Natural killer cell (primary cell): Measurements from ENCODE around the gene CEP72. TPM values are rescaled to one million over a fixed set of nuclear protein-coding genes. Genes with fewer than 3 reads are reported as not detected.
A peak's percentile ranks its signal among the peaks of the same experiment; 100 is the strongest.
"Not testable (repeated sequence)": the region's sequence is repeated elsewhere in the genome, so short reads cannot be mapped to it uniquely, and the experiment has no call there.

Source experiments
- ATAC-seq, 3 donors: fragments of 150-1000 bp in 2 of 3; fragments of 200-7000 bp in 1 of 3; cut with Tn5 transposase; 1 replicate in 1 of 3; 2 replicates in 2 of 3; pipeline ENCODE4 v1.10.0; 2021; ENCODE audit warnings: mild to moderate bottlenecking in 2 of 3, moderate library complexity in 2 of 3
- DNase-seq, 2 donors: peaks; one replicate each; pipeline versions ENCODE4 v3.0.0 to v3.0.0-alpha.2; 2013 to 2021; ENCODE audit warnings: mixed read lengths in 1 of 2
- H3K27ac ChIP-seq: one replicate; pipeline ENCODE4 v1.5.1; 2013; ENCODE audit warnings: mild to moderate bottlenecking, low read length
- H3K27me3 ChIP-seq: one replicate; pipeline ENCODE4 v1.6.1; 2013; ENCODE audit warnings: low read length; ENCODE audit not compliant: control insufficient read depth, insufficient read depth
- H3K36me3 ChIP-seq: one replicate; pipeline ENCODE4 v1.6.1; 2013; ENCODE audit warnings: low read length; ENCODE audit not compliant: control insufficient read depth, insufficient read depth
- H3K4me1 ChIP-seq: one replicate; pipeline ENCODE4 v1.6.1; 2013; ENCODE audit warnings: low read length; ENCODE audit not compliant: control insufficient read depth, insufficient read depth
- H3K4me3 ChIP-seq: one replicate; pipeline ENCODE4 v1.5.1; 2013; ENCODE audit warnings: low read length
- H3K9me3 ChIP-seq: one replicate; pipeline ENCODE4 v1.6.1; 2013; ENCODE audit warnings: low read length; ENCODE audit not compliant: control insufficient read depth, insufficient read depth
- H3K27ac Mint-ChIP-seq, 2 donors: one replicate each; pipeline ENCODE4 v1.8.0; 2022; ENCODE audit warnings: mild to moderate bottlenecking in 2 of 2, mixed read lengths in 2 of 2, moderate library complexity in 1 of 2
- H3K27me3 Mint-ChIP-seq, 2 donors: one replicate each; pipeline ENCODE4 v1.8.0; 2022; ENCODE audit warnings: low read depth in 2 of 2, mixed read lengths in 2 of 2
- H3K36me3 Mint-ChIP-seq: one replicate; pipeline ENCODE4 v1.8.0; 2022; ENCODE audit warnings: mixed read lengths
- H3K4me1 Mint-ChIP-seq, 2 donors: one replicate each; pipeline ENCODE4 v1.8.0; 2022; ENCODE audit warnings: mixed read lengths in 2 of 2
- H3K4me3 Mint-ChIP-seq: one replicate; pipeline ENCODE4 v1.8.0; 2022; ENCODE audit warnings: mild to moderate bottlenecking, moderate library complexity, mixed read lengths
- H3K9me3 Mint-ChIP-seq, 2 donors: one replicate each; pipeline ENCODE4 v1.8.0; 2022; ENCODE audit warnings: mixed read lengths in 2 of 2
- CTCF ChIP-seq: fragments of 200-600 bp; IDR thresholded peaks from one replicate; pipeline ENCODE4 v1.8.0; 2022; ENCODE audit warnings: antibody characterized with exemption
- WGBS: methylation state at CpG from one replicate; pipeline ENCODE4 v1.1.7; 2013; ENCODE audit warnings: missing lambda C conversion rate; ENCODE audit not compliant: insufficient coverage; 5-methylcytosine and 5-hydroxymethylcytosine counted together
- intact Hi-C: fragments of 100-400 bp; cut with micrococcal nuclease; formaldehyde crosslinking; loops from one replicate; pipeline ENCODE4 v1.14.2; 2022
- total RNA-seq, 4 donors: library from RNA; stranded (reverse); fragments of 120-200 nt in 1 of 4; gene quantifications; one replicate each; pipeline versions ENCODE4 v1.2.3 to v1.2.4, GENCODE V29; 2013 to 2022

Gene CEP72
- total RNA-seq, 3 donors from 2014 or later (not counting 1 experiment from before 2014, with no cell fraction given), result 12.2 to 15.1 (median 12.3) TPM

GRCh38 chr5:627840-628239 is 15.7 kb downstream of the CEP72 start:
- 89% methylated on average over 24 of the region's 24 CpGs for WGBS
- Histone ChIP-seq H3K4me1 (no peaks in the 10 kb centered on the region), H3K4me3 (no peak overlapping the region), H3K27me3 (no peaks in the 10 kb centered on the region), H3K36me3 (no peaks in the 10 kb centered on the region), H3K27ac (no peak overlapping the region), H3K9me3 (no peaks in the 10 kb centered on the region)
- Mint-ChIP-seq H3K4me1 (no peaks in the 10 kb centered on the region), H3K4me3 (no peak overlapping the region), H3K36me3 (no peaks in the 10 kb centered on the region), H3K27me3 (no peaks in the 10 kb centered on the region), H3K9me3 (no peaks in the 10 kb centered on the region), H3K27ac (no peak overlapping the region)
- intact Hi-C loops, result no loop called here
- TF ChIP-seq CTCF, result no peak
- ATAC-seq (no peak), DNase-seq (no peak)

GRCh38 chr5:628351-629205 is 16.4 kb downstream of the CEP72 start:
- DNase-seq, H3K27me3 Mint-ChIP-seq, H3K4me1 Mint-ChIP-seq, H3K9me3 Mint-ChIP-seq, H3K4me3 Mint-ChIP-seq, H3K4me3 ChIP-seq, H3K27ac ChIP-seq, H3K27ac Mint-ChIP-seq, H3K4me1 ChIP-seq, H3K36me3 Mint-ChIP-seq, H3K36me3 ChIP-seq, H3K27me3 ChIP-seq, H3K9me3 ChIP-seq, ATAC-seq, intact Hi-C loops: not testable (repeated sequence)
- WGBS, result 87% methylated on average over 21 of the region's 21 CpGs

DNA sequence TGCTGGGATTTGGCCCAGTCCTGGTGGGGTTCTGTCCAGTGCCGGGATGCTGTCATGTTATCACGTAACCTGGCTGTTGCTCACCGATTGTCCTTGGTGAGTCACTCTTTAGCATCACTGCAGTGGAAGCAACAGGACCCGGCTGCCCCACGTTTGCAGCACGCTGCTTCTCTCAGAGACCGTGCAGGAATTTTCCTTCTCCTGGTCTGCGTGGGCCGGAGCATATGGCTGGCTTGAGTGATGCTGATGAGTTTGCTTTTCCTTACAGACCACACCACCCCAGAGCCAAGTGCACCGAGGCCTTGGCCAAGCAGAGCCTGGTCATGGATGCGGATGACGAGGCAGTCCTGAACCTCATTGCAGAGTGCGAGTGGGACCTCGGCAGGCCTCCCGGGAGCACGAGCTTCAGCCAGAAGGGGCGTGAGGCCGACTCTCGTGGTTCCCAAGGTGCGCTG is 21.4 kb downstream of the CEP72 start:
- Mint-ChIP-seq H3K27ac (no peak overlapping the region), H3K27me3 (no peaks in the 10 kb centered on the region), H3K36me3 (no peaks in the 10 kb centered on the region), H3K4me3 (no peak overlapping the region), H3K4me1 (no peaks in the 10 kb centered on the region), H3K9me3 (no peaks in the 10 kb centered on the region)
- no peaks in the 10 kb centered on the region for H3K4me1 ChIP-seq
- H3K4me3 ChIP-seq, result no peak overlapping the region
- no peak overlapping the region for H3K27ac ChIP-seq
- TF ChIP-seq CTCF, result no peak
- no peak for ATAC-seq
- no peaks in the 10 kb centered on the region for H3K9me3 ChIP-seq
- WGBS, result 95% methylated on average over 20 of the region's 20 CpGs
- no peaks in the 10 kb centered on the region for H3K27me3 ChIP-seq
- peak in 1 of 2 donors; percentile 6 for DNase-seq
- H3K36me3 ChIP-seq, result peaks cover 13% of the 10 kb centered on the region
- intact Hi-C loops, result no loop called here

DNA sequence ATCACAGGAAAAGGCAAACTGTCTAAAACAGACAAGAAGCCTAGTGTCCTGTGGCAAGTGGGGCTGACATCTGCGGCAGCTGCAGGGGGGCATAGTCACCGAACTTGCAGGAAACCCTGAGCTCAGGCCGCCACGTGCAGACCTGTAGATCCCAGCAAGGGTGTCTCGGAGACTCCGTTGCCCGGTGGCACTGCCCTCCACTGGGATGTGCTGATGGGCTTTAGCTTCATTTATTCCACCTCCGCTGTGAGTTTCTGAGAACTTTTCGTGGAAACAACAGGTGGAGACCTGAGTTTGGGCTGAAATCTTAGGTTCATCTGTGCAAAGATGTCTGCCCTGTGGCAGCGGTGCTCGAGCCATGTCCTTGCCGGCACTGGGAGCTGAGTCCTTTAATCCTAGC is 22.1 kb downstream of the CEP72 start:
- H3K4me3 Mint-ChIP-seq, result no peak overlapping the region
- no peaks in the 10 kb centered on the region for H3K27me3 Mint-ChIP-seq
- no peaks in the 10 kb centered on the region for H3K9me3 Mint-ChIP-seq
- WGBS, result 96% methylated on average over 12 of the region's 12 CpGs
- Histone ChIP-seq H3K4me3 (no peak overlapping the region), H3K27ac (no peak overlapping the region), H3K4me1 (no peaks in the 10 kb centered on the region), H3K9me3 (no peaks in the 10 kb centered on the region), H3K27me3 (no peaks in the 10 kb centered on the region), H3K36me3 (peaks cover 17% of the 10 kb centered on the region)
- no peaks in the 10 kb centered on the region for H3K4me1 Mint-ChIP-seq
- no peak for TF ChIP-seq CTCF
- DNase-seq, result peak in 1 of 2 donors; percentile 11
- H3K27ac Mint-ChIP-seq, result no peak overlapping the region
- no peaks in the 10 kb centered on the region for H3K36me3 Mint-ChIP-seq
- intact Hi-C loops, result no loop called here
- ATAC-seq, result no peak
